HEK293 (cell line): Measurements from ENCODE around the gene VEGFC.

Source experiments
- CTCF ChIP-seq: fragments of 450-650 bp; formaldehyde crosslinking; IDR thresholded peaks from 2 replicates; pipeline ENCODE4 v1.5.1; 2016; ENCODE audit warnings: missing biosample characterization, missing genetic modification characterization
- KLF9 ChIP-seq: fragments of 450-650 bp; formaldehyde crosslinking; IDR thresholded peaks from 2 replicates; pipeline ENCODE4 v1.5.1; 2016; ENCODE audit warnings: missing biosample characterization, missing genetic modification characterization, low read depth
- REPIN1 ChIP-seq: fragments of 450-650 bp; formaldehyde crosslinking; IDR thresholded peaks from 2 replicates; pipeline ENCODE4 v1.5.1; 2017; ENCODE audit warnings: missing biosample characterization, missing genetic modification characterization, low read depth
- ZBTB21 ChIP-seq: fragments of 450-650 bp; formaldehyde crosslinking; IDR thresholded peaks from 2 replicates; pipeline ENCODE4 v1.5.1; 2017; ENCODE audit warnings: missing biosample characterization, missing genetic modification characterization

GRCh38 chr4:176675810-176676209 lies 116.9 kb downstream of the VEGFC start:
- TF ChIP-seq CTCF (tag by site-specific recombination) (no peak), ZBTB21 (tag by site-specific recombination) (no peak), REPIN1 (tag by site-specific recombination) (no peak), KLF9 (tag by site-specific recombination) (no peak)
